Loucy (cell line): ENCODE data around the gene SEMA6B.

Experiments
- EZH2phosphoT487 ChIP-seq: fragments of 200-600 bp; IDR thresholded peaks from 2 replicates; pipeline ENCODE4 v1.6.1; 2018; ENCODE audit warnings: antibody characterized with exemption, mild to moderate bottlenecking, moderate library complexity, borderline replicate concordance
- TF ChIP-seq, protein P1 (sequence below): fragments of 200-600 bp; sonication (generic); conservative IDR thresholded peaks from 2 replicates; pipeline ENCODE4 v1.5.1; 2014; ENCODE audit warnings: mild to moderate bottlenecking, antibody characterized with exemption, low read length

DNA sequence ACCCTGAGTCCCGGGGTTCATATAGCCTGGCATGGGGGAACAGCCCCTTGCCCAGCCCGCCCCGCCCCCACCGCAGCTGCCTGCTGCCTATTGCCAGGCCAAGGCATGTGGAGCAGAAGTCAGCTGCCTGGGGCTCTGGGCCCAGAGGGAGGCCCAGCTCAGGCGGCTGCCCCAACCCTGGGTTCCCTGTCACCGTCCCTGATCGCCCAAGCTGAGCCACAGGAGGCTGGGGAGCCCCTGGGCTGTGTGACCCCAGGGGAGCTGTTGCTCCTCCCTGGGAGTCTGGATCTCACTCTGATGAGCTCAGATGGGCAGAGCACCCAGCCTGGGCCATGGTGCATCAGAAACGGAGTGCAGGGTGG, 42.6 kb downstream of the SEMA6B start:
- TF ChIP-seq, protein P1, sequence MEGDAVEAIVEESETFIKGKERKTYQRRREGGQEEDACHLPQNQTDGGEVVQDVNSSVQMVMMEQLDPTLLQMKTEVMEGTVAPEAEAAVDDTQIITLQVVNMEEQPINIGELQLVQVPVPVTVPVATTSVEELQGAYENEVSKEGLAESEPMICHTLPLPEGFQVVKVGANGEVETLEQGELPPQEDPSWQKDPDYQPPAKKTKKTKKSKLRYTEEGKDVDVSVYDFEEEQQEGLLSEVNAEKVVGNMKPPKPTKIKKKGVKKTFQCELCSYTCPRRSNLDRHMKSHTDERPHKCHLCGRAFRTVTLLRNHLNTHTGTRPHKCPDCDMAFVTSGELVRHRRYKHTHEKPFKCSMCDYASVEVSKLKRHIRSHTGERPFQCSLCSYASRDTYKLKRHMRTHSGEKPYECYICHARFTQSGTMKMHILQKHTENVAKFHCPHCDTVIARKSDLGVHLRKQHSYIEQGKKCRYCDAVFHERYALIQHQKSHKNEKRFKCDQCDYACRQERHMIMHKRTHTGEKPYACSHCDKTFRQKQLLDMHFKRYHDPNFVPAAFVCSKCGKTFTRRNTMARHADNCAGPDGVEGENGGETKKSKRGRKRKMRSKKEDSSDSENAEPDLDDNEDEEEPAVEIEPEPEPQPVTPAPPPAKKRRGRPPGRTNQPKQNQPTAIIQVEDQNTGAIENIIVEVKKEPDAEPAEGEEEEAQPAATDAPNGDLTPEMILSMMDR, result no peak
- no peak for TF ChIP-seq EZH2phosphoT487
